GM19324 (cell line): ENCODE results near the gene CDR2.
"Not testable (repeated sequence)": the region's sequence is repeated elsewhere in the genome, so short reads cannot be mapped to it uniquely, and the experiment has no call there.

Experiments
- ATAC-seq: cut with Tn5 transposase; IDR thresholded peaks from one replicate; pipeline ENCODE4 v1.9.1; 2021; ENCODE audit warnings: mild to moderate bottlenecking, moderate library complexity; ENCODE audit not compliant: unreplicated experiment, low FRiP score

The CDR2 gene

GRCh38 chr16:22311520-22311919 is 62.9 kb downstream of the CDR2 start:
- ATAC-seq, result no peak

- no peak for ATAC-seq
These were observed 65.4 kb downstream of the CDR2 start for GRCh38 chr16:22308824-22309520.

GRCh38 chr16:22307838-22308237 is 66.6 kb downstream of the CDR2 start:
- ATAC-seq, result no peak

GRCh38 chr16:22306788-22307187 is 67.6 kb downstream of the CDR2 start:
- ATAC-seq, result no peak

- no peak for ATAC-seq
These were observed 70.0 kb downstream of the CDR2 start for GRCh38 chr16:22304411-22304810.

- ATAC-seq, result no peak
These were observed 71.5 kb downstream of the CDR2 start for GRCh38 chr16:22302776-22303363.

- ATAC-seq, result not testable (repeated sequence)
These were observed 73.0 kb downstream of the CDR2 start for GRCh38 chr16:22301423-22301822.

- ATAC-seq, result no peak
These were observed 73.9 kb downstream of the CDR2 start for GRCh38 chr16:22300427-22301071.

GRCh38 chr16:22299036-22299435 is 75.4 kb downstream of the CDR2 start:
- no peak for ATAC-seq

- no peak for ATAC-seq
These were observed 76.3 kb downstream of the CDR2 start for GRCh38 chr16:22297871-22298733.

GRCh38 chr16:22297114-22297870 is 77.1 kb downstream of the CDR2 start, which contains the start of gene POLR3E:
TSS of gene POLR3E (plus strand) at chr16:22297409. CDS start at chr16:22302969, 5,560 bp downstream.
- peak; percentile 84 for ATAC-seq

GRCh38 chr16:22296225-22297113 is 78.0 kb downstream of the CDR2 start:
- peak; percentile 3 for ATAC-seq
